ENCODE results near the gene SLC27A2.

- TF ChIP-seq POLR2A (IDR thresholded peaks at IDR 0.05; ENCODE audit: extremely low read depth, insufficient read length) (no peak), CTCF (IDR thresholded peaks at IDR 0.05; ENCODE audit: low read depth, low read length) (no peak), MAX (IDR thresholded peaks at IDR 0.05; ENCODE audit: low read depth, low read length) (no peak)
These were observed 27.8 kb downstream of the SLC27A2 start for GRCh38 chr15:50209809-50210208.
